CD4-positive, alpha-beta T cell (primary cell): Measurements from ENCODE around the gene MAP1B. TPM values are rescaled to one million over a fixed set of nuclear protein-coding genes. Genes with fewer than 3 reads are reported as not detected.

ENCODE experiments used
- ATAC-seq: fragments of 200-7000 bp; cut with Tn5 transposase; one replicate; pipeline ENCODE4 v1.10.0; 2022; ENCODE audit warnings: mild to moderate bottlenecking; ENCODE audit not compliant: poor library complexity
- CTCF ChIA-PET: fragments of 350-600 bp; sonication (Branson Sonifier 250); formaldehyde crosslinking; loops from one replicate; lab custom pipeline; 2021; ENCODE audit warnings: antibody characterized with exemption, inconsistent platforms; lab: Charles Lee
- POLR2A ChIA-PET: fragments of 350-600 bp; sonication (Branson Sonifier 250); formaldehyde crosslinking; loops from one replicate; lab custom pipeline; 2021; ENCODE audit warnings: antibody characterized with exemption, inconsistent platforms; lab: Charles Lee
- DNase-seq, 14 experiments: peaks; one replicate each; pipeline ENCODE4 v3.0.0-alpha.2; 2013 to 2020; ENCODE audit warnings: mixed read lengths in 2 of 14
- H3K27ac ChIP-seq, 2 donors: one replicate each; pipeline versions ENCODE4 v1.5.1 to v1.7.0; 2013; ENCODE audit warnings: low read length in 2 of 2, low read depth in 1 of 2, mild to moderate bottlenecking in 1 of 2
- H3K27me3 ChIP-seq, 2 experiments: 1 replicate in 1 of 2; 2 replicates in 1 of 2; pipeline versions ENCODE4 v1.6.1 to v1.7.0; 2013; ENCODE audit warnings: low read length in 2 of 2, control low read depth in 1 of 2, mild to moderate bottlenecking in 1 of 2, moderate library complexity in 1 of 2; ENCODE audit not compliant: insufficient read depth in 2 of 2, control insufficient read depth in 1 of 2
- H3K36me3 ChIP-seq: one replicate; pipeline ENCODE4 v1.6.1; 2013; ENCODE audit warnings: low read length, control low read depth; ENCODE audit not compliant: insufficient read depth
- H3K4me1 ChIP-seq: one replicate; pipeline ENCODE4 v1.6.1; 2013; ENCODE audit warnings: low read length, control low read depth; ENCODE audit not compliant: insufficient read depth
- H3K4me3 ChIP-seq: one replicate; pipeline ENCODE4 v1.5.1; 2013; ENCODE audit warnings: mild to moderate bottlenecking, low read length, moderate library complexity
- H3K9me3 ChIP-seq, 2 experiments: 1 replicate in 1 of 2; 2 replicates in 1 of 2; pipeline versions ENCODE4 v1.6.1 to v1.7.0; 2013; ENCODE audit warnings: low read length in 2 of 2, mild to moderate bottlenecking in 2 of 2, control low read depth in 1 of 2, moderate library complexity in 1 of 2; ENCODE audit not compliant: control insufficient read depth in 1 of 2, insufficient read depth in 1 of 2
- H3K27ac Mint-ChIP-seq: one replicate; pipeline ENCODE4 v1.8.0; 2020; ENCODE audit warnings: mixed read lengths
- H3K27me3 Mint-ChIP-seq: one replicate; pipeline ENCODE4 v1.8.0; 2021; ENCODE audit warnings: mixed read lengths
- H3K36me3 Mint-ChIP-seq: one replicate; pipeline ENCODE4 v1.8.0; 2021; ENCODE audit warnings: low read depth, mixed read lengths
- H3K4me1 Mint-ChIP-seq: one replicate; pipeline ENCODE4 v1.8.0; 2021; ENCODE audit warnings: low read depth, mixed read lengths
- H3K4me3 Mint-ChIP-seq: one replicate; pipeline ENCODE4 v1.8.0; 2020; ENCODE audit warnings: mild to moderate bottlenecking, mixed read lengths
- H3K9me3 Mint-ChIP-seq: one replicate; pipeline ENCODE4 v1.8.0; 2020; ENCODE audit warnings: mixed read lengths
- intact Hi-C, 2 experiments: fragments of 100-400 bp; cut with DNase I in 1 of 2; cut with micrococcal nuclease in 1 of 2; formaldehyde crosslinking; loops; one replicate each; pipeline versions ENCODE4 v1.15.1 to v1.9.0; 2023 to 2025; cut with DNase I, micrococcal nuclease
- total RNA-seq, 174 experiments: library from RNA in 2 of 174; stranded (reverse) in 2 of 174; gene quantifications; one replicate each; pipeline ENCODE4 v1.2.3 and lab custom pipeline; 2021 to 2026
- TF ChIP-seq, protein P1 (sequence below): fragments of 200-600 bp; IDR thresholded peaks from one replicate; pipeline ENCODE4 v1.8.0; 2022; ENCODE audit warnings: antibody characterized with exemption, mild to moderate bottlenecking

Gene MAP1B
- total RNA-seq, 2 experiments from 2014 or later, result 0.03 to 0.06 TPM

- H3K9me3 ChIP-seq, result no peaks in the 10 kb centered on the region
- H3K4me1 ChIP-seq, result peaks cover 3% of the 10 kb centered on the region
- H3K4me3 Mint-ChIP-seq, result no peak overlapping the region
- H3K27me3 Mint-ChIP-seq, result no peaks in the 10 kb centered on the region
- H3K36me3 Mint-ChIP-seq, result peaks cover 92% of the 10 kb centered on the region
- POLR2A ChIA-PET, result no interaction called here
- H3K36me3 ChIP-seq, result peaks cover 55% of the 10 kb centered on the region
- ATAC-seq, result no peak
- CTCF ChIA-PET, result interaction anchor here (0.9 kb wide), 1 partner anchor 18 kb away, joined by 3 read pairs; no protein-coding TSS in a partner anchor
- no peak overlapping the region for H3K27ac Mint-ChIP-seq
- TF ChIP-seq, protein P1, sequence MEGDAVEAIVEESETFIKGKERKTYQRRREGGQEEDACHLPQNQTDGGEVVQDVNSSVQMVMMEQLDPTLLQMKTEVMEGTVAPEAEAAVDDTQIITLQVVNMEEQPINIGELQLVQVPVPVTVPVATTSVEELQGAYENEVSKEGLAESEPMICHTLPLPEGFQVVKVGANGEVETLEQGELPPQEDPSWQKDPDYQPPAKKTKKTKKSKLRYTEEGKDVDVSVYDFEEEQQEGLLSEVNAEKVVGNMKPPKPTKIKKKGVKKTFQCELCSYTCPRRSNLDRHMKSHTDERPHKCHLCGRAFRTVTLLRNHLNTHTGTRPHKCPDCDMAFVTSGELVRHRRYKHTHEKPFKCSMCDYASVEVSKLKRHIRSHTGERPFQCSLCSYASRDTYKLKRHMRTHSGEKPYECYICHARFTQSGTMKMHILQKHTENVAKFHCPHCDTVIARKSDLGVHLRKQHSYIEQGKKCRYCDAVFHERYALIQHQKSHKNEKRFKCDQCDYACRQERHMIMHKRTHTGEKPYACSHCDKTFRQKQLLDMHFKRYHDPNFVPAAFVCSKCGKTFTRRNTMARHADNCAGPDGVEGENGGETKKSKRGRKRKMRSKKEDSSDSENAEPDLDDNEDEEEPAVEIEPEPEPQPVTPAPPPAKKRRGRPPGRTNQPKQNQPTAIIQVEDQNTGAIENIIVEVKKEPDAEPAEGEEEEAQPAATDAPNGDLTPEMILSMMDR, result no peak
- peaks cover 17% of the 10 kb centered on the region for H3K4me1 Mint-ChIP-seq
- H3K27me3 ChIP-seq, result no peaks in the 10 kb centered on the region
- H3K4me3 ChIP-seq, result no peak overlapping the region
- H3K9me3 Mint-ChIP-seq, result no peaks in the 10 kb centered on the region
- intact Hi-C loops, result no loop called here
- no peak overlapping the region for H3K27ac ChIP-seq
- DNase-seq, result no peak
Measured at GRCh38 chr5:72226950-72227349, 119.7 kb downstream of the MAP1B start.

GRCh38 chr5:72228960-72229359 is 121.7 kb downstream of the MAP1B start:
- no peak for ATAC-seq
- Histone ChIP-seq H3K27ac (no peak overlapping the region), H3K4me3 (no peak overlapping the region), H3K4me1 (peaks cover 15% of the 10 kb centered on the region), H3K27me3 (no peaks in the 10 kb centered on the region), H3K36me3 (peaks cover 36% of the 10 kb centered on the region), H3K9me3 (no peaks in the 10 kb centered on the region)
- Mint-ChIP-seq H3K27ac (no peak overlapping the region), H3K4me1 (peaks cover 33% of the 10 kb centered on the region), H3K4me3 (no peak overlapping the region), H3K9me3 (no peaks in the 10 kb centered on the region), H3K36me3 (peaks cover 83% of the 10 kb centered on the region), H3K27me3 (no peaks in the 10 kb centered on the region)
- CTCF ChIA-PET, result no interaction called here
- intact Hi-C loops, result no loop called here
- TF ChIP-seq, protein P1, result no peak
- no peak for DNase-seq
- POLR2A ChIA-PET, result no interaction called here

DNA sequence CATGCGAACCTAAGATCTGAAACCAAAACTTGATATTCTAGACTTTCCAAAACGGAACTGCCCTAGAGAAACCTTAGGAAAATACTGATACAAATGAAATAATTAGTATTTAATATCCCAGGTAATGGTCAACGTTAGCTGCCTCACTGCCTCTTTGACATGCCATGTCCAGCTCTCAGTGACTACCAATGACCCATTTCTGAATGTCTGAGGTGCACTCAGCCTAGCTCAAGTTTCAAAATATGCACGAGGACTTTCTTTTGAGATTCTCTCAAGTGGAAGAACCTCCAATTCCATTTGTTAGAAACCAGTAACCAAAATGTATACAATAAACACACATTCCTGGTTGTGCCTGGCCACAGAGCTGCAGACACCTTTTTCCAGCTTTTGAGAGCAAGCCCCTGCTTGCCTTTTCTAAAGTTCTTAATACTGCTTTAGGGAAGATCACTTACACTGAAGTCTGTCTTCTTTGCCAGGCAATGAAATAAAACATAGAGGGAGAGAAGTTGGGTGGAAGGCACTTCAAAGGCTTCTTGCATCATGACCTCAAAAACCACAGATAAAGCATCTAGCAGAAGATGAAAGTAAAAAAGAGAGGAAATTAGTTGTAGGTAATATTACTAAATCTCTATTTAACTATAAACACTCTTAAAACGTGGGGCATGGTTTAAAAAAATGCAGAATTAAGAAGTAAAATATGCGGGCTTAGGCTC is 124.9 kb downstream of the MAP1B start:
- H3K4me1 ChIP-seq, result peaks cover 15% of the 10 kb centered on the region
- peak; percentile 47 for ATAC-seq
- no peak overlapping the region for H3K27ac ChIP-seq
- Mint-ChIP-seq H3K9me3 (no peaks in the 10 kb centered on the region), H3K4me1 (peaks cover 48% of the 10 kb centered on the region), H3K36me3 (peaks cover 82% of the 10 kb centered on the region), H3K4me3 (peak overlapping the region; percentile 44), H3K27me3 (no peaks in the 10 kb centered on the region), H3K27ac (no peak overlapping the region)
- intact Hi-C loops, result no loop called here
- POLR2A ChIA-PET, result no interaction called here
- no peaks in the 10 kb centered on the region for H3K27me3 ChIP-seq
- H3K4me3 ChIP-seq, result no peak overlapping the region
- TF ChIP-seq, protein P1, result no peak
- H3K36me3 ChIP-seq, result peaks cover 10% of the 10 kb centered on the region
- H3K9me3 ChIP-seq, result no peaks in the 10 kb centered on the region
- peak in 3 of 14 experiments; percentile 62 to 80 (median 71) for DNase-seq
- CTCF ChIA-PET, result no interaction called here
